Body of pancreas (tissue), 4 donors: ENCODE data around the gene SCIN. TPM values are rescaled to one million over a fixed set of nuclear protein-coding genes. Genes with fewer than 3 reads are reported as not detected.

Experiments
- ATAC-seq: fragments of 150-250 bp; one replicate; pipeline ENCODE4 v1.9.1; 2016
- DNase-seq, 4 donors: peaks; one replicate each; pipeline ENCODE4 v3.0.0-alpha.2; 2019
- H3K27ac ChIP-seq, 4 donors: fragments of 200-600 bp; sonication (generic); 1 replicate in 3 of 4; 2 replicates in 1 of 4; pipeline versions ENCODE4 v1.5.1 to v1.6.1; 2016 to 2019; ENCODE audit warnings: mild to moderate bottlenecking in 1 of 4, mixed read lengths in 1 of 4, moderate library complexity in 1 of 4
- H3K27me3 ChIP-seq, 2 donors: fragments of 200-600 bp; sonication (generic); one replicate each; pipeline ENCODE4 v1.6.0; 2016; ENCODE audit warnings: mild to moderate bottlenecking in 1 of 2
- H3K36me3 ChIP-seq, 2 donors: fragments of 200-600 bp; sonication (generic); replicated peaks in 1 of 2; 2 replicates each; pipeline ENCODE4 v1.5.1; 2016; ENCODE audit warnings: low read depth in 2 of 2; ENCODE audit not compliant: insufficient read depth in 1 of 2
- H3K4me1 ChIP-seq: fragments of 200-600 bp; sonication (generic); one replicate; pipeline ENCODE4 v1.6.0; 2016
- H3K4me3 ChIP-seq, 2 donors: fragments of 200-600 bp; sonication (generic); 1 replicate in 1 of 2; 2 replicates in 1 of 2; pipeline ENCODE4 v1.5.1; 2016 to 2019
- H3K9me3 ChIP-seq, 3 donors: fragments of 200-600 bp; sonication (generic); 1 replicate in 2 of 3; 2 replicates in 1 of 3; pipeline ENCODE4 v1.5.1; 2016
- POLR2A ChIP-seq, 3 donors: fragments of 450-650 bp; IDR thresholded peaks; one replicate each; pipeline ENCODE4 v1.6.1; 2016; ENCODE audit warnings: antibody characterized with exemption in 3 of 3, mild to moderate bottlenecking in 2 of 3
- WGBS, 2 donors: methylation state at CpG; one replicate each; pipeline ENCODE4 v1.1.5; 2017; 5-methylcytosine and 5-hydroxymethylcytosine counted together
- intact Hi-C: fragments of 100-400 bp; cut with DNase I; formaldehyde crosslinking; loops from one replicate; pipeline ENCODE4 v1.15.1; 2023
- total RNA-seq, 2 donors: library from RNA; depleted of rRNA; stranded (reverse); fragments of >200 nt; gene quantifications; one replicate each; pipeline ENCODE4 v1.1.0, GENCODE V29; 2016
- TF ChIP-seq, protein P1 (sequence below), 7 experiments: fragments of 450-650 bp in 4 of 7; fragments of 200-600 bp in 3 of 7; sonication (generic) in 3 of 7; IDR thresholded peaks; one replicate each; pipeline ENCODE4 v1.5.1; 2016 to 2019; ENCODE audit warnings: antibody characterized with exemption in 7 of 7

The SCIN gene
- total RNA-seq, 2 donors from 2014 or later = 1.3 TPM; not detected in 1

DNA sequence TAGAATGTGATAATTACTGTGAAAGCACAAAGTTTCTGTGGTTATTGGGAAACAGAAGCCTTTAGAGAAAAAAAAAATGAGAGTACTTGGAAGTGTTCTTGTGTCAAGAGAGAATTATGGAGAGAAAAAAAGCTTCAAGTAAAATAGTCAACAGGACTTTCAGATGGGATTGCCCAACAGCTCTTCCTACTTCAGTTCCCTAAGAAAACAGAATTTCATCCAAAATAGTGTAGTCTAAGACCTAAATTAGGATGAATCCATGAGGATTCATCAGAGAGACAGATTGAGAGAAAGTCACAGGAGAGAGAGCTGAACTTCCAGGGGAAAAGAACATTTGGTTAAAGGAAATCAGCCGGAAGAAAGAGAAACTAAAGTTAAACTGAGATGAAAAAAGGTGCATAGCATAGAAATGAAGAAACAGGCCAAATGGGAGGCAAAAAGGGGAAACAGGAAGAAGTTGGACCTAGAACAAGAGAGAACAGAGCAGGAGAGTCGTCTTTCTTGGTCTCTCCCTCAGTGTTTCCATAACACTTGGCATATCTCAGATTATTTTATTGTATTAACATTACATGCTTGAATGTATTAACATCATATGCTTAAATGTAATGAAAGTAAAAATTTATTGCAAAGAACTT, 2.5 kb downstream of the SCIN start:
- no peak for ATAC-seq
- Histone ChIP-seq H3K4me1 (peaks cover 14% of the 10 kb centered on the region), H3K4me3 (no peak overlapping the region)

GRCh38 chr7:12573885-12574284, 3.4 kb downstream of the SCIN start:
- H3K27ac ChIP-seq = no peak overlapping the region
- no peak for ATAC-seq

More for the DNA sequence above, 2.5 kb downstream of the SCIN start:
- no peak for TF ChIP-seq POLR2A (IDR thresholded peaks at IDR 0.05)
- TF ChIP-seq, protein P1, sequence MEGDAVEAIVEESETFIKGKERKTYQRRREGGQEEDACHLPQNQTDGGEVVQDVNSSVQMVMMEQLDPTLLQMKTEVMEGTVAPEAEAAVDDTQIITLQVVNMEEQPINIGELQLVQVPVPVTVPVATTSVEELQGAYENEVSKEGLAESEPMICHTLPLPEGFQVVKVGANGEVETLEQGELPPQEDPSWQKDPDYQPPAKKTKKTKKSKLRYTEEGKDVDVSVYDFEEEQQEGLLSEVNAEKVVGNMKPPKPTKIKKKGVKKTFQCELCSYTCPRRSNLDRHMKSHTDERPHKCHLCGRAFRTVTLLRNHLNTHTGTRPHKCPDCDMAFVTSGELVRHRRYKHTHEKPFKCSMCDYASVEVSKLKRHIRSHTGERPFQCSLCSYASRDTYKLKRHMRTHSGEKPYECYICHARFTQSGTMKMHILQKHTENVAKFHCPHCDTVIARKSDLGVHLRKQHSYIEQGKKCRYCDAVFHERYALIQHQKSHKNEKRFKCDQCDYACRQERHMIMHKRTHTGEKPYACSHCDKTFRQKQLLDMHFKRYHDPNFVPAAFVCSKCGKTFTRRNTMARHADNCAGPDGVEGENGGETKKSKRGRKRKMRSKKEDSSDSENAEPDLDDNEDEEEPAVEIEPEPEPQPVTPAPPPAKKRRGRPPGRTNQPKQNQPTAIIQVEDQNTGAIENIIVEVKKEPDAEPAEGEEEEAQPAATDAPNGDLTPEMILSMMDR (IDR thresholded peaks at IDR 0.05) = no peak
- H3K36me3 ChIP-seq = no peaks in the 10 kb centered on the region
- DNase-seq = no peak
- WGBS, 2 donors = 47 to 49% methylated on average over 2 of the region's 2 CpGs
- no peak overlapping the region for H3K27ac ChIP-seq
- intact Hi-C loops = no loop called here
- H3K9me3 ChIP-seq = no peaks in the 10 kb centered on the region
- H3K27me3 ChIP-seq = no peaks in the 10 kb centered on the region

GRCh38 chr7:12578930-12579640, 8.6 kb downstream of the SCIN start:
- intact Hi-C loops = no loop called here
- H3K4me3 ChIP-seq = no peak overlapping the region
- no peak for TF ChIP-seq POLR2A (IDR thresholded peaks at IDR 0.05)
- TF ChIP-seq, protein P1 (IDR thresholded peaks at IDR 0.05) = no peak
- no peak for ATAC-seq
- 67 to 74% methylated on average over 8 of the region's 8 CpGs for WGBS, 2 donors
- no peaks in the 10 kb centered on the region for H3K4me1 ChIP-seq
- no peak for DNase-seq
- no peaks in the 10 kb centered on the region for H3K9me3 ChIP-seq
- no peaks in the 10 kb centered on the region for H3K27me3 ChIP-seq
- no peak overlapping the region for H3K27ac ChIP-seq
- H3K36me3 ChIP-seq = no peaks in the 10 kb centered on the region

More at GRCh38 chr7:12573885-12574284, 3.4 kb downstream of the SCIN start:
- TF ChIP-seq POLR2A (IDR thresholded peaks at IDR 0.05) = no peak
- TF ChIP-seq, protein P1 (IDR thresholded peaks at IDR 0.05) = no peak
- no peak for DNase-seq
- Histone ChIP-seq H3K9me3 (no peaks in the 10 kb centered on the region), H3K27me3 (no peaks in the 10 kb centered on the region), H3K4me1 (peaks cover 14% of the 10 kb centered on the region), H3K36me3 (no peaks in the 10 kb centered on the region), H3K4me3 (no peak overlapping the region)
- 74 to 77% methylated on average over 1 of the region's 1 CpG for WGBS, 2 donors
- intact Hi-C loops = no loop called here

GRCh38 chr7:12581897-12582296, 11.4 kb downstream of the SCIN start:
- intact Hi-C loops = no loop called here
- Histone ChIP-seq H3K4me1 (no peaks in the 10 kb centered on the region), H3K36me3 (no peaks in the 10 kb centered on the region), H3K9me3 (no peaks in the 10 kb centered on the region), H3K4me3 (no peak overlapping the region), H3K27ac (no peak overlapping the region), H3K27me3 (no peaks in the 10 kb centered on the region)
- no peak for TF ChIP-seq POLR2A (IDR thresholded peaks at IDR 0.05)
- TF ChIP-seq, protein P1 (IDR thresholded peaks at IDR 0.05) = no peak
- WGBS, 2 donors = 53 to 59% methylated on average over 3 of the region's 3 CpGs
- no peak for ATAC-seq
- DNase-seq = no peak
